GM12801 (cell line): ENCODE measurements around the gene PRPSAP2.

ENCODE experiments used
- TF ChIP-seq, protein P1 (sequence below): IDR thresholded peaks from one replicate; pipeline ENCODE4 v1.5.1; 2011; ENCODE audit warnings: control low read depth; ENCODE audit not compliant: insufficient read length; ENCODE audit errors: extremely low read depth

The PRPSAP2 gene

DNA sequence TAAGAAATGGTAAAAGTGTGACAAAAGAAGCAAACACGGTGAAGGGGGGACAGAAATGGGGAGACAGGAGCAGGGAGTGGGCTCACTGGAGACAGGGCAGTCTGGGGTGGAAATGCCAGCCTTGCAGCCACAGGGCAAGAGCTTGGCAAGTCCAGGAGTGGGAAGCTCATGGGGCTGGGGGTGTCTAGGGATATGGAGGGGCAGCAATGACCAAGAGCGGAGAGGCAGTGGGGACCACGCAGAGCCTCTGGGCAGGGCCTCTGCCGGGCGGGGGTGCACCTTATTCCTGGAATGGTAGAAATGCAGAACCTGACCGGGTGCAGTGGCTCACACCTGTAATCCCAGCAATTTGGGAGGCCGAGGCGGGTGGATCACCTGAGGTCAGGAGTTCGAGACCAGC, 106.6 kb downstream of the PRPSAP2 start:
- TF ChIP-seq, protein P1, sequence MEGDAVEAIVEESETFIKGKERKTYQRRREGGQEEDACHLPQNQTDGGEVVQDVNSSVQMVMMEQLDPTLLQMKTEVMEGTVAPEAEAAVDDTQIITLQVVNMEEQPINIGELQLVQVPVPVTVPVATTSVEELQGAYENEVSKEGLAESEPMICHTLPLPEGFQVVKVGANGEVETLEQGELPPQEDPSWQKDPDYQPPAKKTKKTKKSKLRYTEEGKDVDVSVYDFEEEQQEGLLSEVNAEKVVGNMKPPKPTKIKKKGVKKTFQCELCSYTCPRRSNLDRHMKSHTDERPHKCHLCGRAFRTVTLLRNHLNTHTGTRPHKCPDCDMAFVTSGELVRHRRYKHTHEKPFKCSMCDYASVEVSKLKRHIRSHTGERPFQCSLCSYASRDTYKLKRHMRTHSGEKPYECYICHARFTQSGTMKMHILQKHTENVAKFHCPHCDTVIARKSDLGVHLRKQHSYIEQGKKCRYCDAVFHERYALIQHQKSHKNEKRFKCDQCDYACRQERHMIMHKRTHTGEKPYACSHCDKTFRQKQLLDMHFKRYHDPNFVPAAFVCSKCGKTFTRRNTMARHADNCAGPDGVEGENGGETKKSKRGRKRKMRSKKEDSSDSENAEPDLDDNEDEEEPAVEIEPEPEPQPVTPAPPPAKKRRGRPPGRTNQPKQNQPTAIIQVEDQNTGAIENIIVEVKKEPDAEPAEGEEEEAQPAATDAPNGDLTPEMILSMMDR, result no peak

DNA sequence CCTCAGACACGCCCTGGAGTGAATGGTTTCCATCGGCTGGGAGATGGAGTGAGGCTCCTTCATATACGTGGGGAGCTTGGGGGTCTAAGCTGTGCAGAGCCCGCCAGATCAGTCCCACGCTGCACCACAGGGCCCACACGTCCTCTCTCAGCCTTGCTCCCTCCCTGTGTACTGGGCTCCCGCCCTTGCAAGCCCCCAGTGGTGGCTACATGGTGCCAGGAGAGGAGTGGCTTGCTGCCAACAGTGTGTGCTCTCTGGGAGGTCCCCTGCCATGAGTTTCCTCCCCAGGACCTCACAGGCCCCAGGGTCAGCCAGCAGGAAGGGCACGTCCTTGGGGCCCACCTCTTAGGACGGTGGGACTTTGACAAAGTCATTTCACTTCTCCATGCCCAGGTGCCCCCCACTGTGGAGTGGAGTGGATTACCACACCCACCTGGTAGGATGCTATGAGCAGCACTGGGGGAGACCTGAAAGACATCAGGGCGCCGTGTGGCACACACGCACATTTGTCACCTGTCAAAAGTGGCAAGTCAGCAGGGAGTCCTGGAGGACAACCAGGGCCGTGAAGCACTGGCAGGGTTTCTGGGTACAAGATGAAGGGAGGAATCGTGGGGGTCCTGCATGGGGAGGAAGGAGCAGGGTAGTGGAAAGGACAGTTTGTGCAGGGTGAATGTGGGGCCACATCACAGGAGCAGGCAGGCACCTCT, 107.8 kb downstream of the PRPSAP2 start:
- TF ChIP-seq, protein P1, result no peak

GRCh38 chr17:18966831-18967624, 109.1 kb downstream of the PRPSAP2 start:
- TF ChIP-seq, protein P1, result no peak

GRCh38 chr17:18967916-18968315, 110.0 kb downstream of the PRPSAP2 start:
- TF ChIP-seq, protein P1, result no peak

- TF ChIP-seq, protein P1, result no peak
Observed at GRCh38 chr17:18968345-18968744, 110.4 kb downstream of the PRPSAP2 start.

DNA sequence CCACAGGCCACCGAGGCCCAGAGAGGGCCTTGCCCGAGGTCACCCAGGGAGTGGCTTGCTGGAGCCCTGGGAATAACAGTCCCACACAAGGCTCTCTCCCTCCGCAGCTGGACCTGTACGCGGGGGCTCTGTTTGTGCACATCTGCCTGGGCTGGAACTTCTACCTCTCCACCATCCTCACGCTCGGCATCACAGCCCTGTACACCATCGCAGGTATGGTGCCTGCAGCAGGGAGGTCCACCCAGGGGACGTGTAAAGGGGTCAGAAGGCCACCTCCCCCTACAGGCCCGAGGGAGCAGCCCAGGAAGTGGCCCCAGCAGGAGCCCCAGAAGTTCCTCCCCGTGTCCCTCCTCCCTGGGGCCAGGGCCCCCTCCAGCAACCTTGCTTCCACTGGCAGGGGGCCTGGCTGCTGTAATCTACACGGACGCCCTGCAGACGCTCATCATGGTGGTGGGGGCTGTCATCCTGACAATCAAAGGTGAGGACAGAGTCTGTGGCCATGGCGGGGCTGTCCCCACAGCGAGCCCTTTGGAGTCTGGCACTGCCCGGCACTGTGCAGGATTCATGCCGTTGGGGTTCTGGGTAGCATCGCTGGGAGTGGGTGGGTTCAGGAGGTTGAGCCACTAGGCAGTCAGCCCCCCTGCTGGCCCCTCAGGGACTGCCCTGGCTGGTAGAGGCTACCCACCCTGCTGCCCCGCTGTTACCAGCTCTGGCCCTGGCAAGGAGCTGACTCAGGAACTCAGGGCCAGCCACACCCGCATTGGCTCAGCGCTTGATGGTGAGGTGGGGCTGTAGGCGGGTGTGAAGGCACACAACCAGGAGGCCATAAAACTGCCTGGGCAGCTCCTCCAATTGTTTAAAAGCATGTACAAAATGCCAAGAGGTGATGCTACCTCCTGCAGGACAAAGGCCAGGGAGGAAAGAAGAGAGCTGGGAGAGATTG, 111.3 kb downstream of the PRPSAP2 start:
- TF ChIP-seq, protein P1, result no peak
